GDM1 (cell line): ENCODE results near the gene USP13.
"Not testable (repeated sequence)": the region's sequence is repeated elsewhere in the genome, so short reads cannot be mapped to it uniquely, and the experiment has no call there.

Source experiments
- DNase-seq: peaks from one replicate; lab custom pipeline; 2025; lab: John Stamatoyannopoulos, UW

USP13 gene

DNA sequence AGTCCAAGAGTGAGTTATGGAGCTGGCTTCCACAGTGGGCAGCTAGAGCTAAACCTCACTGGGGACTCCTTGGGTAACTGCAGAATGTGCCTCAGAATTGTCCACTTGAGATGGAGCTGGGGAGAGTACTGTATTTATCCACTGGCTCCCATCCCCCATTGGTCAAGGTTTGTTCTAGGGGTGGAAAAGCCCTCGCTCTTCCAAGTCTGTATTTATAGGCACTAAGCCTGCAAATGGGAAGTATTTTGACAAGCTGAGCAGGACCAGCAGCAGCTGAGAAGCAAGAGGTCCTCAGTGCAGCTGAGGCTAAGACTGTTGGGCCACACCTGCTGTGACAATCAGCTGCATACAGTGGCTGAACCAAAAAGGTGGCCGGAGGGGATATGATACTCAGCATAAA lies 5.8 kb downstream of the USP13 start:
- no peak for DNase-seq

- DNase-seq = no peak
Measured at GRCh38 chr3:179660872-179661271, 8.0 kb downstream of the USP13 start.

- no peak for DNase-seq
Measured at GRCh38 chr3:179661777-179662176, 8.9 kb downstream of the USP13 start.

DNA sequence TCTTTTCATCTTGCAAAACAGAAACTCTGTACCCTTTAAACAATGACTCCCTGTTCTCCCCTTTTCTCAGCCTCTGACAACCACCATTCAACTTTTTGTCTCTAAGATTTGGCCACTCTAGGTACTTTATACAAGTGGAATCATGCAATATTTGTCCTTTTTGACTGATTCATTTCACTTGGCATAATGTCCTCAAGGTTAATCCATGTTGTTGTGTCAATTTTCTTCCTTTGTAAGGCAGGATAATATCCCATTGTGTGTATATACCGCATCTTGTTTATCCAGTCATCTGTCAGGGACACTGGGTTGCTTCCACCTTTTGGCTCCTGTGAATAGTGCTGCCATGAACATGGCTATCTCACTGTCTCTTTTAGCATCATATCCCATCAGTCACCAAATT lies 10.3 kb downstream of the USP13 start:
- no peak for DNase-seq

- no peak for DNase-seq
Measured at GRCh38 chr3:179666030-179666429, 13.2 kb downstream of the USP13 start.

GRCh38 chr3:179666436-179667035 lies 13.7 kb downstream of the USP13 start:
- DNase-seq = no peak

GRCh38 chr3:179668429-179668828 lies 15.6 kb downstream of the USP13 start:
- DNase-seq = no peak

DNA sequence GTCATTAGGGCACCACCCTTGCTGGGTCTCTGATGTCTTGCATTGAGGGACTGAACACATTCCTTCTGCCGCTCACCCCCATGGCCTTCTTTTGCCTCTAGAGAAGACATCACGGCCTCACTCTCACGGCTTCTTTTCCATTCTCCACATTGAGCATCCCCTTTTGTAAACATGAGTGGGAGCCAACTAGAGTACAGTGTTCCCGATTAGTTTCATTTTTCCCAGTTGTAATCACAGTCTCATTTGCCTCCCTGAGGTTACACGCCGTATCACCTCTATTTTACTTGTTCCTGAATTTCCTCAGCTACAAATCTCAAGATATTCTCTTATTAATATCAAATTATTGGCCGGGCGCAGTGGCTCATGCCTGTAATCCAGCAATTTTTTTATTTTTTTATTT lies 17.5 kb downstream of the USP13 start:
- DNase-seq = no peak

DNA sequence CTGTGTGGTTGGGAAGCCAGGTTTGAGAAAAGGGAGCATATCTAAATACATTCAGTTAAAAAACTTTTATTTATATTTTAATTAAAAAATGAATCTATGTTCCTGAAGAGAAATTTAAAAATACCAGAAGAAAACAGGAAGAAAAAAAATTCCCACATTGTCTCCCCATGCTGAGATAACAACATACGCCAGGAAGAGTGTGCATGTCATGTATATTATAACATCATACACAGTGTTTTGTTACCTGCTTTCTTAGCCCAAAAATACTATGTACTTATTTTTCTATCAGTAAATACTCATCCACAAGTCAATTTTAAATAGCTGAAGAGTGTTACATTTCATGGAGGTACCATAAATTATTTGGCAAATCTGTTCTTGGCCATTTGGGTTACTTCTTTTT lies 18.5 kb downstream of the USP13 start:
- DNase-seq = no peak

GRCh38 chr3:179671747-179672242 lies 19.0 kb downstream of the USP13 start:
- DNase-seq = no peak

DNA sequence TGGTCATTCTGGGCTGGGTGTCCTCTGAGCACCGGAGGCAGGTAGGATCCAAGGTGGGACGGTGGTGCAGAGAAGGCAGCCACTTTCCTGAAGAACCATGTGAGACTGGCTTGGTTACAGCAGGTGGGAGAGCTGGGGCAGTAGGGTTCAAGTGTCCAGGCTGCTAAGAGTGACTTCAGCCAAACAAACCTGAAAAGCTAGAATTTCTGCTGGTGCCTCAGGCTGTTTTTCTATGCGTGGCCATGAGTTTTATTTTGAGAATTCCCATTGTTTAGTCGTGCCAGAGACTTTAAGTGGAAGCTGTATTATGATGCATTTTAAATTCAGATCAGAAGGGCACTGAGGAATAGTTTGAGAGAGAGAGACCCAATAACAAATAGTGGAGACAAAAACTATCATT lies 20.1 kb downstream of the USP13 start:
- no peak for DNase-seq

- DNase-seq = no peak
Measured at GRCh38 chr3:179673523-179673922, 20.7 kb downstream of the USP13 start.

DNA sequence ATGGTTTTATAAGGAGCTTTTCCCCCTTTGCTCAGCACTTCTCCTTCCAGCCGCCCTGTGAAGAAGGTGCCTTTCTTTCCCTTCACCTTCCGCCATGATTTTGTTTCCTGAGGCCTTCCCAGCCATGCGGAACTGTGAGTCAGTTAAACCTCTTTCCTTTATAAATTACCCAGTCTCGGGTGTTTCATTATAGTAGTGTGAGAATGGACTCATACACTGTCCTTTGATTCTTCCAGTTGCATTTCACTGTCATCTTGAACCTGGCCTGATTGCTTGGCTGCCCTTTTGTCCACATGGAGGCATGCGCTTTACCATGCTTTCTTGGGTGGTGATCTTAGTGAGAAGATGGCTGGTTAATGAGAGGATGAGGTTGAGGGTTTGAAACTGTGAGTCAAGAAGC lies 23.2 kb downstream of the USP13 start:
- DNase-seq = no peak

- DNase-seq = no peak
Measured at GRCh38 chr3:179677884-179678283, 25.0 kb downstream of the USP13 start.

DNA sequence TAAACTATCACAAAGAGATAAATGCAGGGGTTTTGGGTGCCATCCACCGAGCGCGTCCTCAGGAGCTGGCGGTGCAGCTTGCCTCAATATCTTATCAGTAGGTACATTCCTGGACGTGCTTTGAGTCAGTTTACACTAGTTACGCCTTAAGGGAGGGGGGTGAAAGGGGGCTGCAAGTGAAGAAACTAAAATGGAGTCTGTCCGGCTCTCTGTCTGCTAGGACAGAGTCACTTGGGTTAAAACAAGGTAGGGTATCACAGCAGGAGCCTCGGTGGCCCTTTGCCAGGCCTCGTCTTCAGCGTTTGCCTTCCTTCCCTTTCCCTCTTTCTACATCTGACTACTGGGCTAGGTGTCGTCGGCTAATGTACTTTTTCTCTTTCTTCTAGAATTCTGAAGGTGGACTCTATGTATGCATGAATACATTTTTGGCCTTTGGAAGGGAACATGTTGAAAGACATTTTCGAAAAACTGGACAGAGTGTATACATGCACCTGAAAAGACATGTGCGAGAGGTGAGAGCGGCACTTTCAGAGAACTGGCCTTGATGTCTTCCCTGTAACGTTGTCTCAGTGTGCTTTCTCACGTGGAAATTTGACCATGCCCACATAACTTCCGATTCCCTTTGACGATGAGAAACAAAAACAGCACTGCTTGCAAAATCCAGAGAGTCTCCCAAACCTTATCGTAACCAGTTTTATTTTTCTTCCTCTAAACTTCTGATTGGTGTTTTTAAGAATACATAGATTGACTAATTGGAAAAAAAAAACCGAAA lies 28.8 kb downstream of the USP13 start:
- no peak for DNase-seq

DNA sequence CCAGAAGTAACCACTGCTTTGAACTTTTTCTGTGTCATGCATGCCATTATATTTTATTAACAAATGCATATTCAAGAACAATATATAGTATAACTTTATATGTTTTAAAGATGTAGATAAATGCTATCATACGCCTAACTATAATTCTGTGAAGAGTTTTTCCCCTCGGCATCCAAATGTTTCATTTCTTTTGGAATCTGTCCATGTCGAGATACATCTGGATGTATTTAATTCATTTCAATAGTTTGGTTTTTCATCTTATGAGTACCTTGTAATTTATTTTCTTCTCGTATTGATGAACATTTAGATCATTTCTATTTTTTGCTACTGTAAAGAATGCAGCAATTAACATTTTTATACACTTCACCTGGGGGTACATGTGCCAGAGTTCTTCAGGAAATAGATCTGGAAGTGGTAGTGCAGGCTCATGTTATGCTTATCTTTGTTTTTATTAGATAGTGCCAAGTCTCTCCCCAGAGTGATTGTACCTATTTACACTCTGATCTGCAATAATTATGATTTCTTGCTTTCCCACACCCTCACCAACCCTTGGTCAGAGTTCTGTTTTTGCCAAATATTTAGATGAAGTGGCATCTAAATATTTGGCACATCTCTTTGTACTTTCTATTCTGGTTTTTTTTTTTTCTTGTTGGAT lies 29.7 kb downstream of the USP13 start:
- DNase-seq = no peak

DNA sequence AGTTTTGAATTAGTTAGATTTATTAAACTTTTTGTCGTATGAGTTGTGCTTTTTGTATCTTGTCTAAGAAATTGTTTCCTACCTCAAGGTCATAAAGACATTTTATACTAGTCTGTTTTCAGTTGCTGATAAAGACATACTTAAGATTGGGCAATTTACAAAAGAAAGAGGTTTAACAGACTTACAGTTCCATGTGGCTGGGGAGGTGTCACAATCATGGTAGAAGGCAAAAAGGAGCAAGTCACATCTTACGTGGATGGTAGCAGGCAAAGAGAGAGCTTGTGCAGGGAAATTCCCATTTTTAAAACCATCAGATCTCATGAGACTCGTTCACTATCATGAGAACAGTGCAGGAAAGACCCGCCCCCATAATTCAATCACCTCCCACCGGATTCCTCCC lies 30.4 kb downstream of the USP13 start:
- DNase-seq = not testable (repeated sequence)

DNA sequence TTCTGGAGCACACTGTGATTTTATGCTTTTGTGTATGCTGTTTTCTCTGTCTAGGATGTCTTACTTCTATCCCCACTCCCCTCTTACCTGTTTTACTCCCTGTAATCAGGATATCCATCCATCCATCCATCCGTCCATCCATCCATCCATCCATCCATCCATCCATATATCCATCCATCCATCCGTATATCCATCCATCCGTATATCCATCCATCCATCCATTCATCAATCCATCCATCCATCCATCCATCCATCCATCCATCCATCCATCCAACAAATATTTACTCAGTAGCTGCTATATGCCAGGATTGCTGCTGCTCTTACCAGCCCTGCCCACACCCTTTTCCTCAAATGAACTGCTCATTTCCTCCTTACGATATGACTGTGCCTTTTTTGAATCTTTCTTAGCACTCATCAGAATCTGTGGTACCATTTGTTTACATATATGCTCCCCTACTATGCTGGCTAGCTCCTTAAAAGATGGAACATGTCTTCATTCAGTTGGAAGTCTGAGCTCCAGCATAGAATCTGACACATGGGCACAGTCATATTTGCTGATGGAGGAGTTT lies 35.2 kb downstream of the USP13 start:
- no peak for DNase-seq

DNA sequence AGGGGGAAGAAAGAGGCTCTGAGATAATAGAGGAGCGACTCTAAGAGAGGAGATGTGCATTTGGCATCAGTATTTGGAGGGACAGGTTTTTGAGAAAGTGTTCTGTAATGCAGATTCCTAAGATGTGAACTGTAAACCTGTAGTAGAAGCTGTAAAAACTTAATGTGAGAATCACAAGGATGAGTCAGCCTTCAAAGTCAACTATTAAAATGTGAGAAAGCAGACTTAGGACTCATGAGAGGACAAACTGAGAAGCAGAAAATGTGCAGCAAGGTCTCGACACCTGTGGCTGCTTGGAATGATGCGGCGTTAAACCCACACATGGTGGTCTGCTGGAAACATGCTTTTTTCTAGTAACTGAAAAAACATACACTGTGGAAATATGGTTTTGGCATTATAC lies 36.0 kb downstream of the USP13 start:
- DNase-seq = no peak

DNA sequence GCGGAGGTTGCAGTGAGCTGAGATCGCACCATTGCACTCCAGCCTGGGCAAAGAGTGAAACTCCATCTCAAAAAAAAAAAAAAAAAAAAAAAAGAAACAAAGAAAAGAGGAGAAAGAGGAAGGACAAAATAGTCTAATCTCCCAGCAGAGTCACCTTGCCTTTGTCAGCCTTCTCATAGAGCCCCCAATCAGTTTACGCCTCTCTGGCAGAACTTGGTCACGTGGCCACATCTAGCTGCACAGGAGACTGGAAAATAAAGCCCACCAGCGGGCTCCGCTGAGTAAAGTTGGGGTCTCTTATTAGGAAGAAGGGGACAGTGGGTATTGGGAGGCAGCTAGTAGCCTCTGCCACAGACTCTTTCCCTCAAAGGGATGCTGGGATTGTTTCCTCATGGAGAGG lies 41.9 kb downstream of the USP13 start:
- DNase-seq = no peak

- DNase-seq = no peak
Measured at GRCh38 chr3:179695672-179696313, 43.0 kb downstream of the USP13 start.

DNA sequence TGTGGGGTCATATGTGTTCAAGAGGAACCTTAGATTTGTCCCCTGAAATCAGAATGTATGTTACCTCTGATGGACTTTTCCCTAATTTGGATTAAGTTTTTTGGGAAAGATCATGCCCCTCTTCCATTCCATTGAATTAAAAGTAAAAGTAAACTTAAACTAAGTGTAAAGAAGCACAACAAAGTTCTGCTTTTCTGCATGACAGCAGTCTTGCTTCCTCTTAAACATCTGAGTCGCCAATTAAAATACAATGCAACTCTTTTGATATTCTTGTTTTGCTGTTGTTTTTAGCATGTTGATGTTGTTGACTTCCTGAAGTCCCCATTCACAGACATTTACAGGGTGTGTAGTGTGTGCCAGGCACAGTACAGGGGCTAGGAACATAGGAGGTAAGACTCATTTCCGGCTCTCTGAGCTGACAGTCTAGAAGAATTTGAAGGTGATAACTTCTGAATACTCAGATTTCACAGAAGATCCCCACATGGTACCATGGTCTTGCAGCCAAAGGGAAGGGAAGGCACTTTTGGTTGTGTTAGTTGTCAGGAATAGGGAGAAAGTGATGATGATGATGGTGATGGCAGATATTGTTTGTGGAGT lies 45.0 kb downstream of the USP13 start:
- no peak for DNase-seq
